Activated CD4-positive, alpha-beta T cell treated with anti-CD3 and anti-CD28 coated beads, Interleukin-2, amount 10 ng/mL, durations not matched to agents 7 days and 5 days (primary cell): ENCODE results near the gene ZNF768. TPM values are rescaled to one million over a fixed set of nuclear protein-coding genes. Genes with fewer than 3 reads are reported as not detected.
A peak's percentile ranks its signal among the peaks of the same experiment; 100 is the strongest.

Source experiments
- CTCF ChIA-PET: fragments of 350-600 bp; sonication (Branson Sonifier 250); formaldehyde crosslinking; loops from one replicate; lab custom pipeline; 2021; ENCODE audit warnings: antibody characterized with exemption; lab: Charles Lee
- POLR2A ChIA-PET: fragments of 350-600 bp; sonication (Branson Sonifier 250); formaldehyde crosslinking; loops from one replicate; lab custom pipeline; 2021; ENCODE audit warnings: antibody characterized with exemption; lab: Charles Lee
- DNase-seq: peaks from one replicate; pipeline ENCODE4 v3.0.0-alpha.2; 2020
- H3K27ac Mint-ChIP-seq: one replicate; pipeline ENCODE4 v1.8.0; 2021; ENCODE audit warnings: mild to moderate bottlenecking, moderate library complexity, mixed read lengths
- H3K27me3 Mint-ChIP-seq: one replicate; pipeline ENCODE4 v1.8.0; 2021; ENCODE audit warnings: mixed read lengths
- H3K36me3 Mint-ChIP-seq: one replicate; pipeline ENCODE4 v1.8.0; 2021; ENCODE audit warnings: low read depth, mixed read lengths
- H3K4me1 Mint-ChIP-seq: one replicate; pipeline ENCODE4 v1.8.0; 2021; ENCODE audit warnings: mixed read lengths
- H3K4me3 Mint-ChIP-seq: one replicate; pipeline ENCODE4 v1.8.0; 2021; ENCODE audit warnings: mild to moderate bottlenecking, moderate library complexity, mixed read lengths
- H3K9me3 Mint-ChIP-seq: one replicate; pipeline ENCODE4 v1.8.0; 2021; ENCODE audit warnings: mixed read lengths
- total RNA-seq, 2 experiments: library from RNA; stranded (reverse); gene quantifications; one replicate each; pipeline ENCODE4 v1.2.3, GENCODE V29; 2021

ZNF768 gene
- total RNA-seq, 2 experiments from 2014 or later, result 1.9 to 2.6 TPM

DNA sequence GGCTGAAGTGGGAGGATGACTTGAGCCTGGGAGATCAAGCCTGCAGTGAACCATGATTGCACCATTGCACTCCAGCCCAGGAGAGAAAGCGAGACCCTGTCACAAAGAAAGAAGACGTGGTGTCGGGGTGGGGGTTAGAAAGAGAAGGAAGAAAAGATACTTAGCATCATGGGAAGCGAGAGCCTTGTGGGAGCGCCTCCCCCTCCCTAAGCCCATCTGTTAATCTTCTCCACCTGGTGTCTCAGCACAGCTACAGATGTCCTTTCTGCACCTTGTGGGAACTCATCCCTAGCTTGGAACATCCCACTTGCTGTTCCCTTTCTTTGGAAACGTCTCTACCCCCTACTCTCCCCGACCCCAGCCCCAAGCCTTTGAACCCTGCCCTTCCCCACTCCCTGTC is 39.2 kb upstream of the ZNF768 start:
- H3K9me3 Mint-ChIP-seq, result no peaks in the 10 kb centered on the region
- no peaks in the 10 kb centered on the region for H3K27me3 Mint-ChIP-seq
- peaks cover 3% of the 10 kb centered on the region for H3K36me3 Mint-ChIP-seq
- CTCF ChIA-PET, result interaction anchor here (0.6 to 2.1 kb wide), 5 partner anchors 13 to 127 kb away, joined by 3 to 8 read pairs (median 6); partner anchors contain the start of gene ZNF747
- no peak for DNase-seq
- H3K4me1 Mint-ChIP-seq, result peaks cover 48% of the 10 kb centered on the region
- H3K4me3 Mint-ChIP-seq, result no peak overlapping the region
- H3K27ac Mint-ChIP-seq, result no peak overlapping the region
- POLR2A ChIA-PET, result no interaction called here

DNA sequence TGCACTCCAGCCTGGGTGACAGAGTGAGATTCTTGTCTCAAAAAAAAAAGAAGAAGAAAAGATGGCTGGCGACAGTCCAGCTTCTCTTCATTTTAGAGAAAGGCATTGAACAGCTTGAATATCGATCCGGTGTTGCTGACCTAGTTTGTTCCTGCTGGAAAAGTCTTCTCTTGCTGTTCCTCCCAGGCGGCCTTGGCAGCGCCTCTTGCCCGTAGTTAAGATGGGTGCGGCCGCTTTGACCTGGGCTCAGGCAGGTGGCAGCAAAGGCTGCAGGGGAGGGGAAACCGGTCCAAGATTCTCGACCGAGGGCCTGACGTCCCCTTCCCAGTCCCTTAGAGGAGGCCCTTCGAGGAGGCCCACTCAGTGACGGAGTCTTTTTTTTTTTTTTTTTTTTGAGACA is 35.7 kb upstream of the ZNF768 start:
- Mint-ChIP-seq H3K4me1 (peaks cover 35% of the 10 kb centered on the region), H3K36me3 (no peaks in the 10 kb centered on the region), H3K9me3 (no peaks in the 10 kb centered on the region), H3K27me3 (no peaks in the 10 kb centered on the region), H3K4me3 (peak overlapping the region; percentile 76), H3K27ac (peak overlapping the region; percentile 91)
- ChIA-PET POLR2A (no interaction called here), CTCF (interaction anchor here (1.2 to 1.9 kb wide), 4 partner anchors 17 to 97 kb away, joined by 3 to 7 read pairs (median 4); partner anchors contain the start of gene ZNF747)
- DNase-seq, result no peak

GRCh38 chr16:30561089-30561816 is 34.9 kb upstream of the ZNF768 start:
- peak overlapping the region; percentile 76 for H3K4me3 Mint-ChIP-seq
- DNase-seq, result no peak
- H3K36me3 Mint-ChIP-seq, result peaks cover 6% of the 10 kb centered on the region
- ChIA-PET POLR2A (no interaction called here), CTCF (interaction anchor here (0.8 to 1.9 kb wide), 7 partner anchors 11 to 469 kb away, joined by 3 to 7 read pairs (median 3); partner anchors contain the start of genes DCTPP1, TBX6 and ZNF747)
- H3K27ac Mint-ChIP-seq, result peak overlapping the region; percentile 91
- no peaks in the 10 kb centered on the region for H3K9me3 Mint-ChIP-seq
- no peaks in the 10 kb centered on the region for H3K27me3 Mint-ChIP-seq
- H3K4me1 Mint-ChIP-seq, result peaks cover 29% of the 10 kb centered on the region

DNA sequence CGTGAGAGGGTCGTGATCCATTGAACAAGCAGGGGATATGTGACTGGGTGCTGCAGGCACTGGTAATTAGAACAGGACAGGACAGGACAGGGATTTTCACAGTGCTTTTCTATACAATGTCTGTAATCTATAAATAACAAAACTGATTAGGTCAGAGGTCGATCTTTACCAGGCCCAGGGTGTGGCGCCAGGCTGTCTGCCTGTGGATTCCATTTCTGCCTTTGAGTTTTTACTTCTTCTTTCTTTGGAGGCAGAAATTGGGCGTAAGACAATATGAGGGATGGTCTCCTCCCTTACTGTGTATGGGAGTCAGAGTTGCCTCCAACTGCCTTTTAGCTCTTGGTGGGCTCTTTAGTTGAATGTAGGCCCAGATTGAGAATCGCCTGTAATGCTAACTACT is 33.3 kb upstream of the ZNF768 start:
- peak overlapping the region; percentile 90 for H3K27ac Mint-ChIP-seq
- no peaks in the 10 kb centered on the region for H3K27me3 Mint-ChIP-seq
- H3K4me1 Mint-ChIP-seq, result peaks cover 30% of the 10 kb centered on the region
- H3K4me3 Mint-ChIP-seq, result peak overlapping the region; percentile 57
- DNase-seq, result no peak
- ChIA-PET POLR2A (no interaction called here), CTCF (no interaction called here)
- no peaks in the 10 kb centered on the region for H3K9me3 Mint-ChIP-seq
- H3K36me3 Mint-ChIP-seq, result peaks cover 18% of the 10 kb centered on the region

- ChIA-PET CTCF (interaction anchor here (0.6 to 3.0 kb wide), 12 partner anchors 9 to 467 kb away, joined by 3 to 18 read pairs (median 6); partner anchors contain the start of genes TBX6, ZNF688 and ZNF747), POLR2A (interaction anchor here (0.6 to 0.8 kb wide), 2 partner anchors 87 to 129 kb away, joined by 3 read pairs; partner anchors contain the start of genes DCTPP1 and ITGAL)
- H3K36me3 Mint-ChIP-seq, result peaks cover 25% of the 10 kb centered on the region
- H3K4me3 Mint-ChIP-seq, result peak overlapping the region; percentile 87
- no peak for DNase-seq
- H3K27ac Mint-ChIP-seq, result peak overlapping the region; percentile 90
- no peaks in the 10 kb centered on the region for H3K9me3 Mint-ChIP-seq
- H3K27me3 Mint-ChIP-seq, result no peaks in the 10 kb centered on the region
- H3K4me1 Mint-ChIP-seq, result peaks cover 37% of the 10 kb centered on the region
Observed at GRCh38 chr16:30558789-30559377, 32.5 kb upstream of the ZNF768 start.

GRCh38 chr16:30557957-30558788 is 31.8 kb upstream of the ZNF768 start, which contains the start of gene ZNF764:
ZNF764 (minus strand) TSS chr16:30558374; CDS start chr16:30558182, 192 bp downstream.
- ChIA-PET CTCF (interaction anchor here (0.6 to 3.0 kb wide), 17 partner anchors 9 to 466 kb away, joined by 3 to 18 read pairs (median 5); partner anchors contain the start of genes TBX6, ZNF688 and ZNF747), POLR2A (interaction anchor here (0.6 to 0.9 kb wide), 4 partner anchors 22 to 131 kb away, joined by 3 to 4 read pairs (median 3); partner anchors contain the start of genes DCTPP1 and ITGAL)
- Mint-ChIP-seq H3K4me1 (peaks cover 44% of the 10 kb centered on the region), H3K27ac (peak within 1 kb of the TSS; percentile 90), H3K36me3 (peaks cover 32% of the 10 kb centered on the region), H3K27me3 (no peaks in the 10 kb centered on the region), H3K4me3 (peak within 1 kb of the TSS; percentile 87), H3K9me3 (no peaks in the 10 kb centered on the region)
- DNase-seq, result peak; percentile 98

GRCh38 chr16:30557707-30557956 is 31.3 kb upstream of the ZNF768 start:
- no peaks in the 10 kb centered on the region for H3K9me3 Mint-ChIP-seq
- DNase-seq, result no peak
- peaks cover 36% of the 10 kb centered on the region for H3K36me3 Mint-ChIP-seq
- H3K4me1 Mint-ChIP-seq, result peaks cover 50% of the 10 kb centered on the region
- H3K27ac Mint-ChIP-seq, result peak overlapping the region; percentile 90
- H3K27me3 Mint-ChIP-seq, result no peaks in the 10 kb centered on the region
- CTCF ChIA-PET, result interaction anchor here (0.6 to 3.0 kb wide), 14 partner anchors 8 to 123 kb away, joined by 3 to 18 read pairs (median 5); partner anchors contain the start of genes ZNF688 and ZNF747
- POLR2A ChIA-PET, result interaction anchor here (0.6 to 0.9 kb wide), 2 partner anchors 22 to 30 kb away, joined by 3 to 4 read pairs; no protein-coding TSS in a partner anchor
- peak overlapping the region; percentile 87 for H3K4me3 Mint-ChIP-seq

DNA sequence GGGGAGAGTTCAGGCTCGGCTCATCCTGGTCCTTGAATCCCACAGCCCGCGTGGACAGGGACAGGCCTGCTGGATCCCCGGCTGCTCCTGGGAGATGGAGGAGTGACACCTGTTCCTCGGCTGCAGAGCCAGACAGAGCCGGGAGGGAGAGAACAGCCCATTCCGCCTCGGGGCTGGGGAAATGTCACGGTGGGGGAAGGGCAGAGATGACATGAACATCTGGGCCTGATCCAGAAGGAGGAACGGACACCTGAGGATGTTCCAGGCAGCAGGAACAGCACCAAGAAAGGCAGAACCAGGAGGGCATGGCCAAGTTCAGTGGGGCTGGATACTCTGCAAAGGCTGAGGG is 29.7 kb upstream of the ZNF768 start:
- Mint-ChIP-seq H3K4me1 (peaks cover 57% of the 10 kb centered on the region), H3K4me3 (peak overlapping the region; percentile 87), H3K27ac (peak overlapping the region; percentile 64), H3K36me3 (peaks cover 41% of the 10 kb centered on the region), H3K9me3 (no peaks in the 10 kb centered on the region), H3K27me3 (no peaks in the 10 kb centered on the region)
- no peak for DNase-seq
- POLR2A ChIA-PET, result no interaction called here
- CTCF ChIA-PET, result interaction anchor here (1.2 to 3.0 kb wide), 3 partner anchors 10 to 21 kb away, joined by 3 to 18 read pairs (median 3); partner anchors contain the start of gene ZNF747

DNA sequence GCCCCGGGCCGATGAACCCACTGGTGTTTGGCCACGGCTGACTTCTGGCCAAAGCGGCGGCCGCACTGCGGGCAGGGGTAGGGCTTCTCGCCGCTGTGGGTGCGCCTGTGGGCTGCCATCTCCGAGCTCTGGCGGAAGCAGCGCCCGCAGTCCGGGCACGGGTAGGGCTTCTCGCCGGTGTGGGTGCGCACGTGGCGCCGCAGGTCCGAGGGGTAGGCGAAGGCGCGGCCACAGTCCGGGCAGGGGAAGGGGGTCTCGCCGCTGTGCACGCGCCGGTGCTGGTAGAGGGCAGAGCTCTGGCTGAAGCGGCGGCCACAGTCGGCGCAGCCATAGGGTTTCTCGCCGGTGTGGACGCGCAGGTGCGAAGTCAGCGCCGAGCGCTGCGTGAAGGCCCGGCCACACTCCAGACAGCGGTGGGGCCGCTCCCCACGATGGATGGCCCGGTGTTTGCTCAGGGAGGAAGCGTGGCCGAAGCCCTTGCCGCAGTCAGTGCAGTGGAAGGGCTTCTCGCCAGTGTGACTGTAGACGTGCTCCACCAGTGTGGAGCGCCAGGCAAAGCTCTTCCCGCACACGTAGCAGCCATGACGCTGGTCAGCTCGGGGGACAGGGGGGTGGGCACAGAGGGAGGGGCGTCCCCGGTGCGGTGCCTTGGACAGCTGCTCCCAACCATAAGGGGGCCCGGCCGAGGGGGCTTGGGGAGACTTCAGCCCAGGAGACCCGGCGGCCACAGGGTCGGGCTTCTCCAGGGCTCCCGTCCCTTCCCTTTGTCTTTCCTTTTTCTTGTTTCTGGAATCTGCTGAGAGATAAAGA is 29.2 kb upstream of the ZNF768 start:
- Mint-ChIP-seq H3K4me1 (peaks cover 58% of the 10 kb centered on the region), H3K4me3 (peak overlapping the region; percentile 87), H3K27ac (peak overlapping the region; percentile 64), H3K36me3 (peaks cover 41% of the 10 kb centered on the region), H3K9me3 (no peaks in the 10 kb centered on the region), H3K27me3 (no peaks in the 10 kb centered on the region)
- DNase-seq, result no peak
- POLR2A ChIA-PET, result no interaction called here
- CTCF ChIA-PET, result interaction anchor here (0.6 to 1.9 kb wide), 3 partner anchors 10 to 28 kb away, joined by 3 to 7 read pairs (median 4); no protein-coding TSS in a partner anchor

- ChIA-PET POLR2A (no interaction called here), CTCF (interaction anchor here (0.6 to 1.9 kb wide), 3 partner anchors 19 to 30 kb away, joined by 3 to 7 read pairs (median 4); no protein-coding TSS in a partner anchor)
- Mint-ChIP-seq H3K9me3 (no peaks in the 10 kb centered on the region), H3K4me1 (peaks cover 57% of the 10 kb centered on the region), H3K27me3 (no peaks in the 10 kb centered on the region), H3K27ac (no peak overlapping the region), H3K36me3 (peaks cover 41% of the 10 kb centered on the region), H3K4me3 (no peak overlapping the region)
- no peak for DNase-seq
Observed at GRCh38 chr16:30554557-30555314, 28.4 kb upstream of the ZNF768 start.

GRCh38 chr16:30553393-30553899 is 27.1 kb upstream of the ZNF768 start:
- Mint-ChIP-seq H3K27ac (peak overlapping the region; percentile 95), H3K4me1 (peaks cover 54% of the 10 kb centered on the region), H3K27me3 (no peaks in the 10 kb centered on the region), H3K9me3 (no peaks in the 10 kb centered on the region), H3K4me3 (peak overlapping the region; percentile 16), H3K36me3 (peaks cover 41% of the 10 kb centered on the region)
- DNase-seq, result no peak
- ChIA-PET POLR2A (no interaction called here), CTCF (interaction anchor here (1.3 to 3.5 kb wide), 2 partner anchors 18 to 124 kb away, joined by 4 to 19 read pairs; partner anchors contain the start of genes DCTPP1 and ZNF747)
